HEK293 (cell line): ENCODE results near the gene ARHGAP6.

Source experiments
- CTCF ChIP-seq: fragments of 450-650 bp; formaldehyde crosslinking; IDR thresholded peaks from 2 replicates; pipeline ENCODE4 v1.5.1; 2016; ENCODE audit warnings: missing biosample characterization, missing genetic modification characterization
- SCRT2 ChIP-seq: fragments of 450-650 bp; formaldehyde crosslinking; IDR thresholded peaks from 2 replicates; pipeline ENCODE4 v1.5.1; 2016; ENCODE audit warnings: missing biosample characterization, missing genetic modification characterization
- YY1 ChIP-seq: fragments of 450-650 bp; formaldehyde crosslinking; IDR thresholded peaks from 2 replicates; pipeline ENCODE4 v1.5.1; 2018; ENCODE audit warnings: missing biosample characterization, missing genetic modification characterization
- YY2 ChIP-seq: fragments of 450-650 bp; formaldehyde crosslinking; IDR thresholded peaks from 2 replicates; pipeline ENCODE4 v1.5.1; 2016; ENCODE audit warnings: missing biosample characterization, missing genetic modification characterization
- ZFP41 ChIP-seq: fragments of 450-650 bp; formaldehyde crosslinking; IDR thresholded peaks from 2 replicates; pipeline ENCODE4 v1.5.1; 2016; ENCODE audit warnings: missing biosample characterization, missing genetic modification characterization, borderline replicate concordance
- ZNF138 ChIP-seq: fragments of 450-650 bp; formaldehyde crosslinking; IDR thresholded peaks from 2 replicates; pipeline ENCODE4 v1.5.1; 2016; ENCODE audit warnings: missing biosample characterization, missing genetic modification characterization, borderline replicate concordance
- ZNF292 ChIP-seq: fragments of 450-650 bp; formaldehyde crosslinking; IDR thresholded peaks from 2 replicates; pipeline ENCODE4 v1.5.1; 2016; ENCODE audit warnings: low read depth, missing biosample characterization, missing genetic modification characterization, borderline replicate concordance
- ZNF335 ChIP-seq: fragments of 450-650 bp; formaldehyde crosslinking; conservative IDR thresholded peaks from 2 replicates; pipeline ENCODE4 v1.5.1; 2016; ENCODE audit warnings: missing biosample characterization, missing genetic modification characterization
- ZNF521 ChIP-seq: fragments of 450-650 bp; formaldehyde crosslinking; IDR thresholded peaks from 2 replicates; pipeline ENCODE4 v1.5.1; 2017; ENCODE audit warnings: missing biosample characterization, mild to moderate bottlenecking, missing genetic modification characterization
- ZNF555 ChIP-seq: fragments of 450-650 bp; formaldehyde crosslinking; conservative IDR thresholded peaks from 2 replicates; pipeline ENCODE4 v1.5.1; 2017; ENCODE audit warnings: missing biosample characterization, mild to moderate bottlenecking, missing genetic modification characterization, inconsistent platforms
- ZNF660 ChIP-seq: fragments of 450-650 bp; IDR thresholded peaks from 2 replicates; pipeline ENCODE4 v1.5.1; 2018; ENCODE audit warnings: missing biosample characterization, mild to moderate bottlenecking, missing genetic modification characterization
- TF ChIP-seq, protein P1 (sequence below): fragments of 450-650 bp; formaldehyde crosslinking; IDR thresholded peaks from 2 replicates; pipeline ENCODE4 v1.5.1; 2016; ENCODE audit warnings: missing biosample characterization, missing genetic modification characterization
- TF ChIP-seq, protein P2 (sequence below): fragments of 450-650 bp; formaldehyde crosslinking; conservative IDR thresholded peaks from 2 replicates; pipeline ENCODE4 v1.5.1; 2016; ENCODE audit warnings: low read depth, missing biosample characterization, missing genetic modification characterization

DNA sequence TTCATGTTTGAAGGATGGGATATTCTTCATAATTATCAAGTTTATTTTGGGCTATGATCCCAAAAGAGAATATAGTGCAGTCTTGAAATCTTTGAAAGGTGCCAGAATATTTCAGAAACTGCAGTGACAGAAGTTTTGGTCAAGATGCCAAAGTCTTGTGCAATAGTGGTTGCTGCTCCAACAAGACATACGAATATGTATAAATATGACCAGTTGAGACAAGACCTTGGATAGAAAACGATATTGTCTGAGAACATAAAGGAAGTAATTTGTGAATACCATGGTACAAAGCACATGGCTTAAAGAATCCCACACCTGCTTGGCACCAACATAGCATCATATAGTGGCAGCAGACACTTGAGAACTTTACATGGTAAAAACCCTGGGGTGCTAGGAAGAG is 421.1 kb downstream of the ARHGAP6 start:
- TF ChIP-seq CTCF (tag by site-specific recombination): no peak
- TF ChIP-seq YY2 (tag by site-specific recombination): no peak
- TF ChIP-seq ZNF138 (tag by site-specific recombination): no peak
- TF ChIP-seq ZNF521 (tag by site-specific recombination): no peak
- TF ChIP-seq SCRT2 (tag by site-specific recombination): no peak
- TF ChIP-seq, protein P1, sequence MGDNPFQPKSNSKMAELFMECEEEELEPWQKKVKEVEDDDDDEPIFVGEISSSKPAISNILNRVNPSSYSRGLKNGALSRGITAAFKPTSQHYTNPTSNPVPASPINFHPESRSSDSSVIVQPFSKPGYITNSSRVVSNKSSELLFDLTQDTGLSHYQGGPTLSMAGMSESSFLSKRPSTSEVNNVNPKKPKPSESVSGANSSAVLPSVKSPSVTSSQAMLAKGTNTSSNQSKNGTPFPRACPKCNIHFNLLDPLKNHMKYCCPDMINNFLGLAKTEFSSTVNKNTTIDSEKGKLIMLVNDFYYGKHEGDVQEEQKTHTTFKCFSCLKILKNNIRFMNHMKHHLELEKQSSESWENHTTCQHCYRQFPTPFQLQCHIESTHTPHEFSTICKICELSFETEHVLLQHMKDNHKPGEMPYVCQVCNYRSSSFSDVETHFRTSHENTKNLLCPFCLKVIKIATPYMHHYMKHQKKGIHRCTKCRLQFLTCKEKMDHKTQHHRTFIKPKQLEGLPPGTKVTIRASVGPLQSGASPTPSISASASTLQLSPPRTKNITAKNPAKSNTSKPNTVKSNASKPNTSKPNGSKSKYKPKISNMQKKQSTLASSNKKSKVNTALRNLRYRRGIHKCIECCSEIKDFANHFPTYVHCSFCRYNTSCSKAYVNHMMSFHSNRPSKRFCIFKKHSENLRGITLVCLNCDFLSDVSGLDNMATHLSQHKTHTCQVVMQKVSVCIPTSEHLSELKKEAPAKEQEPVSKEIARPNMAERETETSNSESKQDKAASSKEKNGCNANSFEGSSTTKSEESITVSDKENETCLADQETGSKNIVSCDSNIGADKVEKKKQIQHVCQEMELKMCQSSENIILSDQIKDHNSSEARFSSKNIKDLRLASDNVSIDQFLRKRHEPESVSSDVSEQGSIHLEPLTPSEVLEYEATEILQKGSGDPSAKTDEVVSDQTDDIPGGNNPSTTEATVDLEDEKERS (tag by site-specific recombination): no peak
- TF ChIP-seq ZNF555: no peak
- no peak for TF ChIP-seq ZFP41
- TF ChIP-seq, protein P2, sequence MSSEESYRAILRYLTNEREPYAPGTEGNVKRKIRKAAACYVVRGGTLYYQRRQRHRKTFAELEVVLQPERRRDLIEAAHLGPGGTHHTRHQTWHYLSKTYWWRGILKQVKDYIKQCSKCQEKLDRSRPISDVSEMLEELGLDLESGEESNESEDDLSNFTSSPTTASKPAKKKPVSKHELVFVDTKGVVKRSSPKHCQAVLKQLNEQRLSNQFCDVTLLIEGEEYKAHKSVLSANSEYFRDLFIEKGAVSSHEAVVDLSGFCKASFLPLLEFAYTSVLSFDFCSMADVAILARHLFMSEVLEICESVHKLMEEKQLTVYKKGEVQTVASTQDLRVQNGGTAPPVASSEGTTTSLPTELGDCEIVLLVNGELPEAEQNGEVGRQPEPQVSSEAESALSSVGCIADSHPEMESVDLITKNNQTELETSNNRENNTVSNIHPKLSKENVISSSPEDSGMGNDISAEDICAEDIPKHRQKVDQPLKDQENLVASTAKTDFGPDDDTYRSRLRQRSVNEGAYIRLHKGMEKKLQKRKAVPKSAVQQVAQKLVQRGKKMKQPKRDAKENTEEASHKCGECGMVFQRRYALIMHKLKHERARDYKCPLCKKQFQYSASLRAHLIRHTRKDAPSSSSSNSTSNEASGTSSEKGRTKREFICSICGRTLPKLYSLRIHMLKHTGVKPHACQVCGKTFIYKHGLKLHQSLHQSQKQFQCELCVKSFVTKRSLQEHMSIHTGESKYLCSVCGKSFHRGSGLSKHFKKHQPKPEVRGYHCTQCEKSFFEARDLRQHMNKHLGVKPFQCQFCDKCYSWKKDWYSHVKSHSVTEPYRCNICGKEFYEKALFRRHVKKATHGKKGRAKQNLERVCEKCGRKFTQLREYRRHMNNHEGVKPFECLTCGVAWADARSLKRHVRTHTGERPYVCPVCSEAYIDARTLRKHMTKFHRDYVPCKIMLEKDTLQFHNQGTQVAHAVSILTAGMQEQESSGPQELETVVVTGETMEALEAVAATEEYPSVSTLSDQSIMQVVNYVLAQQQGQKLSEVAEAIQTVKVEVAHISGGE (tag by site-specific recombination): no peak
- no peak for TF ChIP-seq YY1 (tag by site-specific recombination)
- TF ChIP-seq ZNF660 (tag by site-specific recombination): no peak
- no peak for TF ChIP-seq ZNF292 (tag by site-specific recombination)
- TF ChIP-seq ZNF335 (tag by site-specific recombination): no peak
